Nephron progenitor cell (in vitro differentiated cells): ENCODE results near the gene DCTPP1.

Experiments
- DNase-seq: peaks from one replicate; pipeline ENCODE4 v3.0.0; 2021
- H3K27ac Mint-ChIP-seq: 2 replicates; pipeline ENCODE4 v1.8.0; 2021; ENCODE audit warnings: mild to moderate bottlenecking, moderate library complexity, mixed read lengths
- H3K27me3 Mint-ChIP-seq: 2 replicates; pipeline ENCODE4 v1.8.0; 2021; ENCODE audit warnings: mild to moderate bottlenecking, low read depth, mixed read lengths; ENCODE audit not compliant: poor library complexity
- H3K36me3 Mint-ChIP-seq: 2 replicates; pipeline ENCODE4 v1.8.0; 2021; ENCODE audit warnings: low read depth, mixed read lengths
- H3K4me1 Mint-ChIP-seq: 2 replicates; pipeline ENCODE4 v1.8.0; 2021; ENCODE audit warnings: mixed read lengths
- H3K4me3 Mint-ChIP-seq: 2 replicates; pipeline ENCODE4 v1.8.0; 2021; ENCODE audit warnings: mild to moderate bottlenecking, moderate library complexity, mixed read lengths
- H3K9me3 Mint-ChIP-seq: 2 replicates; pipeline ENCODE4 v1.8.0; 2021; ENCODE audit warnings: mild to moderate bottlenecking, moderate library complexity, mixed read lengths
- CTCF ChIP-seq: fragments of 200-600 bp; sonication (generic); IDR thresholded peaks from 2 replicates; pipeline ENCODE4 v1.5.0; 2021; ENCODE audit warnings: antibody characterized with exemption

The DCTPP1 gene

GRCh38 chr16:30395992-30396585, 33.7 kb downstream of the DCTPP1 start:
- TF ChIP-seq CTCF = no peak
- Mint-ChIP-seq H3K36me3 (peaks cover 6% of the 10 kb centered on the region), H3K4me3 (peak overlapping the region; percentile 93), H3K9me3 (no peaks in the 10 kb centered on the region), H3K27ac (peak overlapping the region; percentile 52), H3K4me1 (peaks cover 49% of the 10 kb centered on the region), H3K27me3 (peaks cover 2% of the 10 kb centered on the region)
- no peak for DNase-seq

GRCh38 chr16:30395155-30395991, 34.5 kb downstream of the DCTPP1 start, which contains the start of gene ZNF48:
TSS of gene ZNF48 (plus strand) at chr16:30395420. CDS start at chr16:30395795, 375 bp downstream.
- peak within 1 kb of the TSS; percentile 93 for H3K4me3 Mint-ChIP-seq
- peaks cover 49% of the 10 kb centered on the region for H3K4me1 Mint-ChIP-seq
- peak; percentile 80 for DNase-seq
- peak; percentile 7 for TF ChIP-seq CTCF
- peak within 1 kb of the TSS; percentile 100 for H3K27ac Mint-ChIP-seq
- peaks cover 2% of the 10 kb centered on the region for H3K27me3 Mint-ChIP-seq
- H3K9me3 Mint-ChIP-seq = no peaks in the 10 kb centered on the region
- H3K36me3 Mint-ChIP-seq = peaks cover 6% of the 10 kb centered on the region

DNA sequence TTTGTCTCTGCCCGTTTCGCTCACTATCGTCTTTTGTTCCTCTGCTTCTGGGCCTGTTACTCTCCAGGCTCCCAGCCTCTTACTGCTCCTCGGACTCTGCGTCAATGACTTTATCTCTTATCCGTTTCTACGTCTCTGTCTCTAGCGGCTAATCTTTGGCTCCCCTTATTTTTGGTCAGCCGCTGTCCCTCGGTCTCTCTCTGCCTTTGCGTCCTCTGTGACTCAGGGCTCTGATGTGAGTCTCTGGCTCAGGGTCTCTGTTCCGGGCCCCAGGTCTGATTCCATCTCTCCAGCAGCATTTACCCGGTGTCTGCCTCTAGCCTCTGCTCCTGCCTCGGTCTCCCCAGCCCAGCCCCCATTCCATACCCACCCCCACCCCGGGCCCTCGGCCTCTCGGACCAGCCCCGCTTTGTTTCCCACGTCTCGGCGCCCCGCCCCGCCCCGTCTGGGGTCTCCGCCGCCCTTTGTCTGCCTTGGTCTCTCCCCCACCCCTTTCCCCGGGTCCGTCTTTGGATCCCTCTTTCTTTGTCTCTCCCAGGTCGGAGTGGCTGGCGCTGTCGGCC, 35.2 kb downstream of the DCTPP1 start:
- peaks cover 6% of the 10 kb centered on the region for H3K36me3 Mint-ChIP-seq
- DNase-seq = no peak
- H3K4me1 Mint-ChIP-seq = peaks cover 44% of the 10 kb centered on the region

DNA sequence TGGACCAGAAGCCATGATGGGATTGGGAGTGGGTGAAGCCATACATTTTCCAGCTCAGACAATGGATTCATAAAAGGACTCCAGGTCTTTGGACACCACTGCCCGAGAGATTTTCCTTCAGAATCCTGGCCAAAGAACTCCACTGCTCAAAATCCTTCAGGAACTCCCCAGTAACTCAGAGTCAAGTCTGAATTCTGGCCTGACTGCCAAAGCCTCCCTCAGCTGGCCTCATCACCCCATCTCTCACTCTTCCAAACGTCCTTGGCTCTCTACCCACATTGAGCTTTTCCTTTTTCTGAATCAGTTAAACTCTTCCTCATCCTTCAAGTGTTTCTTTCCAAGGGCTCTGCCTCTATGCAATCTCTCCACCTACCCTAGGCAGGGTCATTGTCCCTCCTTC, 46.3 kb downstream of the DCTPP1 start:
- peaks cover 45% of the 10 kb centered on the region for H3K4me1 Mint-ChIP-seq
- peak overlapping the region; percentile 88 for H3K27ac Mint-ChIP-seq
- TF ChIP-seq CTCF = no peak
- DNase-seq = no peak
- H3K27me3 Mint-ChIP-seq = peaks cover 8% of the 10 kb centered on the region
- peaks cover 4% of the 10 kb centered on the region for H3K9me3 Mint-ChIP-seq
- no peak overlapping the region for H3K4me3 Mint-ChIP-seq
- H3K36me3 Mint-ChIP-seq = peaks cover 9% of the 10 kb centered on the region

More for the DNA sequence above, 35.2 kb downstream of the DCTPP1 start:
- TF ChIP-seq CTCF = no peak
- peaks cover 2% of the 10 kb centered on the region for H3K27me3 Mint-ChIP-seq
- H3K27ac Mint-ChIP-seq = peak overlapping the region; percentile 100
- H3K4me3 Mint-ChIP-seq = peak overlapping the region; percentile 92
- no peaks in the 10 kb centered on the region for H3K9me3 Mint-ChIP-seq

DNA sequence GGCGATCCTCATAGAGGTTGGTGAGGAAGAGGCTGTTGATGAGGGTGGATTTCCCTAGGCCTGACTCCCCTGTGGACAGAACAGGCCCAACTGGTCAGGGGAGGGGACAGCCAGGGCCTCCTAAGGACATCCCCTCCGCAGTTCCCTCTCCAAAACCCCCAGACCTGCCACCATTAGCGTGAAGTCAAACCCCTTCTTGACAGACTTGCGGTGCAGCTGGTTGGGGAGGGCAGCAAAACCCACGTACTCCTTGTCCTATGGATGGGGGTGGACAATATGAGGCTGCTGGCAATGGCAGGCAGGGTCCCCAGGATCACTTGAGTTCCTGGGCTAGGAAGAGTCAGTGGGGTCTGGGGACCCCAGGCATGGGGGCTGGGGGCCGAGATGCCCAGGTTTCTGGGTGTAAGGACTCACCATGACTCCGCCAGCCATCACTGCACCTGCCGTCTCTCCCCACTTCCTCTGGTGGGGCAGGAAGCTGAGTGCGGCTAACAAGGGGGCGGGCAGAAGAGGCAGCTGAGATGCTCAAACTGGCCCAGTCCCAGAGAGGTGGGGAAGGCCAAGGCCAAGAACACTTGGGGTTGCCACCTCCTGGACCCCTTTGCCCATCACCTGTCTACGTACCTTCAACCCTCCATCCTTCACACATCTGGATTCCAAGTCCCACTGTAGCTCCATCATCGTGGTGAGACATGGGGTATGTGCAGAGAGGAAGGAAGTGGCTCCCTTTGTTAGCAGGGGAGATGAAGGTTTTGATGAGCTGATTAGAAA, 47.5 kb downstream of the DCTPP1 start, which contains the start of gene SEPTIN1:
Gene SEPTIN1, minus strand, starts transcription at position 451 of the 771 bp plus-strand sequence. Its CDS starts 19 bp downstream, at position 432.
- Mint-ChIP-seq H3K27me3 (peaks cover 4% of the 10 kb centered on the region), H3K4me1 (peaks cover 52% of the 10 kb centered on the region), H3K4me3 (no peak within 1 kb of the TSS), H3K27ac (peak within 1 kb of the TSS; percentile 98), H3K36me3 (peaks cover 9% of the 10 kb centered on the region), H3K9me3 (peaks cover 4% of the 10 kb centered on the region)
- no peak for DNase-seq
- no peak for TF ChIP-seq CTCF
